Islet of Langerhans (tissue), 1 donor: ENCODE measurements around the gene RFWD3.
"Not testable (repeated sequence)": the region's sequence is repeated elsewhere in the genome, so short reads cannot be mapped to it uniquely, and the experiment has no call there.

Experiments
- FAIRE-seq: peaks from one replicate; lab custom pipeline; 2011; peaks lifted over from hg19 to GRCh38; lab: Jason Lieb, UNC

The RFWD3 gene

GRCh38 chr16:74666010-74666421 is 661 bp downstream of the RFWD3 start:
- no peak for FAIRE-seq

GRCh38 chr16:74661064-74661463 is 5.6 kb downstream of the RFWD3 start:
- FAIRE-seq = no peak

GRCh38 chr16:74660383-74660782 is 6.3 kb downstream of the RFWD3 start:
- FAIRE-seq = no peak

- no peak for FAIRE-seq
Observed at GRCh38 chr16:74659041-74659440, 7.6 kb downstream of the RFWD3 start.

GRCh38 chr16:74657870-74658642 is 8.6 kb downstream of the RFWD3 start:
- FAIRE-seq = no peak

GRCh38 chr16:74654536-74655050 is 12.1 kb downstream of the RFWD3 start:
- FAIRE-seq = no peak

- FAIRE-seq = not testable (repeated sequence)
Observed at GRCh38 chr16:74652883-74653282, 13.8 kb downstream of the RFWD3 start.

- no peak for FAIRE-seq
Observed at GRCh38 chr16:74652249-74652648, 14.4 kb downstream of the RFWD3 start.

- FAIRE-seq = no peak
Observed at GRCh38 chr16:74651841-74652240, 14.8 kb downstream of the RFWD3 start.

- peak; percentile 21 for FAIRE-seq
Observed at GRCh38 chr16:74650966-74651567, 15.6 kb downstream of the RFWD3 start.

- FAIRE-seq = no peak
Observed at GRCh38 chr16:74649839-74650504, 16.7 kb downstream of the RFWD3 start.

GRCh38 chr16:74641969-74642368 is 24.7 kb downstream of the RFWD3 start:
- no peak for FAIRE-seq

- no peak for FAIRE-seq
Observed at GRCh38 chr16:74637742-74638453, 28.8 kb downstream of the RFWD3 start.

- FAIRE-seq = peak; percentile 95
Observed at GRCh38 chr16:74635303-74635702, 31.4 kb downstream of the RFWD3 start.

GRCh38 chr16:74633686-74634085 is 33.0 kb downstream of the RFWD3 start:
- FAIRE-seq = no peak

- FAIRE-seq = no peak
Observed at GRCh38 chr16:74627506-74628220, 39.0 kb downstream of the RFWD3 start.

GRCh38 chr16:74626741-74627416 is 39.8 kb downstream of the RFWD3 start:
- no peak for FAIRE-seq

- no peak for FAIRE-seq
Observed at GRCh38 chr16:74625500-74626350, 41.0 kb downstream of the RFWD3 start.

GRCh38 chr16:74623839-74624235 is 42.8 kb downstream of the RFWD3 start:
- FAIRE-seq = no peak

GRCh38 chr16:74623214-74623838 is 43.4 kb downstream of the RFWD3 start:
- FAIRE-seq = peak; percentile 76
